ELR (cell line): ENCODE measurements around the gene BPIFA3.
"Not testable (repeated sequence)": the region's sequence is repeated elsewhere in the genome, so short reads cannot be mapped to it uniquely, and the experiment has no call there.

ENCODE experiments used
- DNase-seq: peaks from one replicate; pipeline ENCODE4 v3.0.0-alpha.2; 2015; ENCODE audit warnings: low read depth

The BPIFA3 gene

GRCh38 chr20:33217052-33217451 is at the start of gene BPIFA3:
TSS of gene BPIFA3 (plus strand) at chr20:33217352. CDS start at chr20:33217537, 185 bp downstream.
- DNase-seq: no peak

DNA sequence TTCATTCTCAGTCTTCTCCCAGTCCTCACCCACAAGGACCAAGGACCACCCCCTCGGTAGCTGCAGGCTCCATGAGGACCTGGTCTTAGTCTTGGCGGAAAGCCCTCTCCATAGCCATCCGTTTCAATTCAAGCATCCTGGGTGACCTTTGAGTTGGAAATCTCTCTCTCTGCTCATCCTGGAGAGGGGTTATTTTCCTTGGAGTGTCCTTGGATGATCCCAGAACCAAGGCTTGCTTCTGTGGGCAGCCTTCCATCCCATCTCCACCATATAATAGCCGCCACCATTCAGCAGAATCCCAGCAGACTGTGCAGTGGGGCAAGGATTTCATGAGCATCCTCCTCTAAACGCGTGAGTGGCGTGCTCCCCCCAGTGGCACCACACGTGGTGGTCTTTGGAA is 49.3 kb upstream of the BPIFA3 start, which contains the start of gene BPIFA2:
Gene BPIFA2 (plus strand): TSS at position 301 of the 400 bp plus-strand sequence. CDS start 987 bp downstream, outside the sequence.
- DNase-seq: no peak

- peak; percentile 37 for DNase-seq
Measured at GRCh38 chr20:33169176-33169794, 47.9 kb upstream of the BPIFA3 start.

GRCh38 chr20:33172781-33173180 is 44.4 kb upstream of the BPIFA3 start:
- DNase-seq: no peak

- DNase-seq: no peak
Measured at GRCh38 chr20:33175123-33175522, 42.0 kb upstream of the BPIFA3 start.

GRCh38 chr20:33176101-33176500 is 41.1 kb upstream of the BPIFA3 start:
- no peak for DNase-seq

DNA sequence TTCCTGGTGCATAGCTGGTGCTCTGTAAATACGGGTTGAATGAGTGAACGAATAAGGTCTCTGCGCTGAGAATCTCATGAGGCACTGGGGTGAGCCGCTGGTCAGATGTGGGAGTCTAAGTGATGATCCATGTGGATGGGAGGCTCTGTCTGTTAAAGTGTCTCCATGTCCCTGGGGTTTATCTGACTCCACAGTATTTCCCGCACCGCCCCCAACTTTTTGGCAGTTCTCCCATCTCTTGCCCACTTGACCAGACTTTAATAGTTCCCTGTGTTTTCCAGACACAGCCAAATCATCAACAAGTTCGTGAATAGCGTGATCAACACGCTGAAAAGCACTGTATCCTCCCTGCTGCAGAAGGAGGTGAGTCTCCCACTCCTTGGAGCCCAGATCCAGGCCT is 39.3 kb upstream of the BPIFA3 start:
- DNase-seq: no peak

- no peak for DNase-seq
Measured at GRCh38 chr20:33178726-33179125, 38.4 kb upstream of the BPIFA3 start.

DNA sequence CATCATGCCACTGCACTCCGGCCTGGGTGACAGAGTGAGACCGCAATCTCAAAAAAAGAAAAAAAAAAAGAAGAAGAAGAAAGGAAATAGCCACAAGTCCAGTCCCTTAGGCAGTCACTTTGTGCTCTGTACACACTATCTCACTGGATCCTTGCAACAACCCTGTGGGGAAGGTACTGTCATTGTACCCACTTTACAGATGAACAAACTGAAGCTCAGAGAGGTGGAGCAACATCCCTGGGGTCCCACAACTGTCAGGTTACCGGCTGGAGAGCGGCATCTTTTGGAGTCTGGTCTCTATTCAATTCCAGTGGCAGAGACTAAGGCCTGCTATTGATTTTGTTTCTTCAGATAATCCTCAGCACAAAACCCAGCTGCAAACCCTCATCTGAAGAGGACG is 37.0 kb upstream of the BPIFA3 start:
- no peak for DNase-seq

DNA sequence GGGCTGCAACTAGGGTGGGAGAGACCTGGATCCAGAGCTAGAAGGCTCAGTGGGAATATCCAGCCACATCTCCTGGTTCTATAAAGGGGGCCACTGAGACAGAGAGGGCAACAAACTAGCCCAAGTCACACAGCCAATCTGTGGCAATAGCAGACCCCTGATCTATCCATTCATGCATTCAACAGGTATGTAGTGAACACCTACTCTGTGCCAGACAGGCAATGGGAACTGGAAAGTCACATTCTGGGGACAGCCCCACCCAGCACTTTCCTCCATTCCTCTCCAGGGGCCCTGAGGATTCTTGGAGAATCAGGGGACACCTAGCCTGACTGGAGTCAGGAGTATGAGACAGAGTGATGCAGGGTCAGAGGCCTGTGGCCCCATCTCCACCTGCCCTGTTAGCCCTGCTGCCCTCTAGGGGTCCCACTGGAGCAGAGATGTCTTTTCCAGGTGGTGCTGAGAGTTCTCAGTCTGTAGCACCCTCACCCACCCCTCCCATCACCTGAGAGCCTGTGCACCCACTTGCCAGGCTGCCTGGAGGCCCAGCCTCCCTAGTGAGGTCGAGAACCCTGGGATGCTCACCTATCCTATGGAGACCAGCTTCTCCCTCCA is 35.6 kb upstream of the BPIFA3 start:
- DNase-seq: no peak

GRCh38 chr20:33183312-33183711 is 33.8 kb upstream of the BPIFA3 start:
- no peak for DNase-seq

DNA sequence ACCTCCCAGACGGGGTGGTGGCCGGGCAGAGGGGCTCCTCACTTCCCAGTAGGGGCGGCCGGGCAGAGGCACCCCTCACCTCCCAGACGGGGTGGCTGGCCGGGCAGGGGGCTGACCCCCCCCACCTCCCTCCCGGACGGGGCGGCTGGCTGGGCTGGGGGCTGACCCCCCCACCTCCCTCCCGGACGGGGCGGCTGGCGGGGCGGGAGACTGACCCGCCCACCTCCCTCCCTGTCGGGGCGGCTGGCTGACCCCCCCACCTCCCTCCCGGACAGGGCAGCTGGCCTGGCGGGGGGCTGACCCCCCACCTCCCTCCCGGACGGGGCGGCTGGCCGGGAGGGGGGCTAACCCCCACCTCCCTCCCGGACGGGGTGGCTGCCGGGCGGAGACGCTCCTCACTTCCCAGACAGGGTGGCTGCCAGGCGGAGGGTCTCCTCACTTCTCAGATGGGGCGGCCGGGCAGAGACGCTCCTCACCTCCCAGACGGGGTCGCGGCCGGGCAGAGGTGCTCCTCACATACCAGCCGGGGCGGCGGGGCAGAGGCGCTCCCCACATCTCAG is 32.0 kb upstream of the BPIFA3 start:
- DNase-seq: not testable (repeated sequence)

GRCh38 chr20:33187491-33187890 is 29.7 kb upstream of the BPIFA3 start:
- no peak for DNase-seq

DNA sequence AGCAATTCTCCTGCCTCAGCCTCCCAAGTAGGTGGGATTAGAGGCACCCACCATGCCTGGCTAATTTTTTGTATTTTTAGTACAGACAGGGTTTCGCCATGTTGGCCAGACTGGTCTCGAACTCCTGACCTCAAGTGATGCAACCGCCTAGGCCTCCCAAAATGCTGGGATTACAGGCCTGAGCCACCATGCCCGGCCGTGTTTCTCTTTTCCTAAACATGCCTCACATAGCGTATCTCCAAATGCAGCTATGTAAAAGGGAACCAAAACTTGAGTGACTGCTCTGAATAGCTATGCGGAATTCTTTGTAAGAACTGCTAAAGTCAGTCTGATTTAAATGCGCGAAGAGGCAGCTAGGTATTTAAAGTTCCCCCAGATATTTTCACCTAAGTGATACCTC is 28.7 kb upstream of the BPIFA3 start:
- no peak for DNase-seq

DNA sequence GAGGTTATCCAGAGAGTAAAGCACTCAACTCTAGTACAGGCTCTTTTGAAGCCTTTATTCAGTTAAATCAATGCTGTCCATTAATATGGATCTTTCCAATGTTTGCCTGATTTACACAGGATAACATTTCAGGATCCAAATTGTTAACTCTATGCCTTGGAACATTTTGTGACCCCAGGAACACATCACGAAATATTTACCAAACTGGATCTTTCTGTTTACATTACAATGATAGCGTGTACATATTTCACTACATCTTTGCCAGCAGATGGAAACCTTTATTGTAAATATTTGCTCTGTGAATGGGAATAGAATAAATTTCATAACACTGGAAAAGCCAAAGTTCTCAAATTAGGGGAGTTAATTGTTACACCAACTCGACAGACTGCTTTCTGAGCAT is 25.7 kb upstream of the BPIFA3 start:
- no peak for DNase-seq

DNA sequence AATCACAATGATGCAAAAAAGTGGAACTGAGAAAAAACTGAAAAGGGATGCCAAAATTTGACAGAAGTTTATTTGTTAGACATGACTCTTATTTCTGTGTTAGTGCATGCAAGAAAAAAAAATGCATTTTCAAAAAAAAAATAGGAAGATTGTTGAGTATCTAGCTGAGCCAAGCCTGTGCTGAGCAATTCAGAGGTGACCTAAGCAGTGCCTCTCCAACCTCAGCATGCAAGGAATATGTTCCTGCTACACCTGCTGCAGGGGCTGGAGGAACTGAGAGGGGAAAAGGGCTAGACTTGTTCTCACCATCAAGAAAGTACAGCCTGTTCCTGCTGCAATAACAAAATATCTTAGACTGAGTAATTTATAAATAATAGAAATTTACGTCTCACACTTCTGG is 25.2 kb upstream of the BPIFA3 start:
- DNase-seq: no peak

DNA sequence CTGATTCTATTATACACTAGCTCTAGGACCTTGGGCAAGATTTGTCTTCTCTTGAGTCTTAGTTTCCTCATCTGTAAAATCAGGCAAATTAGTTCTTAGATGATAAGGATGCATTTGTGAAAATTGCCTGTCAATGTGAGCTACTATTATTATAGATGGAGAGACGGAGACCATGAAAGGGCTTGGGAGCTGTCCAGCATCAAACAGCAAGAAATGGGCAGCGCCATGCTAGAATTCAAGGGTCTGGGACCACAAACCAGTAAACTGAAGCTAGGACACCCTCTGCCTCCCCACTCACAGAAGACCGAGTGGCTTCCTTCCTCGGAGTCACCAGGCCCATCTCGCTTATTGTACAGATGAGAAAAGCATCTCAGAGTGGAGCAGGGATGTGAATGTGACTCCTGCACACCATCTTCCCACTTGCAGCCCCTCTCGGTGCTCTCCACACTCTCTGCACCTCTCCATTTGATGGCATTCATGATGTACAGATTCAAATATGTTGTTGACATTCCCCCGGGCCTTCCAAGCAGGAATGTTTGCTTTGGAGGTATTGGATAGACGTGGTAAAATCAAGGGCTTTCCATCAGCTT is 24.1 kb upstream of the BPIFA3 start:
- DNase-seq: no peak

DNA sequence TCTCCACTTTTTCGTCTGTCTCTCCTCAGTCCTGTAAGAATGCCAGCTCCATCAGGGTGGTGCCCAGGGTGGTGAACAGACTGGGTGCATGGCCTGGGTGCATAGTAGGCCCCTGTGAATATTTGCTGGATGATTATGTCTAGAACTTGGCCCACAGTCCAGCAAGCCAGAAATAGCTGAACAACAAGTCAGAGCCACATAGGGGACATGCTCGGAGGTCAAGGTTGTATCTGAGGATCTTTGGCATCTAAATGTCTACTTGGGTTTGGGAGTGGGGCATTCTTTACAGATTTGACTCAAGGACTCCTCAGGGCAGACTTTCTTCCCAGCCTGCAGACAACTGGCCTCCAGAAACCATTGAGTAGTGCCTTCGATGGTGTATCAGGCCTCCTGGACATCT is 18.1 kb upstream of the BPIFA3 start:
- DNase-seq: no peak

- no peak for DNase-seq
Measured at GRCh38 chr20:33202451-33202850, 14.7 kb upstream of the BPIFA3 start.

- DNase-seq: no peak
Measured at GRCh38 chr20:33203444-33203843, 13.7 kb upstream of the BPIFA3 start.

DNA sequence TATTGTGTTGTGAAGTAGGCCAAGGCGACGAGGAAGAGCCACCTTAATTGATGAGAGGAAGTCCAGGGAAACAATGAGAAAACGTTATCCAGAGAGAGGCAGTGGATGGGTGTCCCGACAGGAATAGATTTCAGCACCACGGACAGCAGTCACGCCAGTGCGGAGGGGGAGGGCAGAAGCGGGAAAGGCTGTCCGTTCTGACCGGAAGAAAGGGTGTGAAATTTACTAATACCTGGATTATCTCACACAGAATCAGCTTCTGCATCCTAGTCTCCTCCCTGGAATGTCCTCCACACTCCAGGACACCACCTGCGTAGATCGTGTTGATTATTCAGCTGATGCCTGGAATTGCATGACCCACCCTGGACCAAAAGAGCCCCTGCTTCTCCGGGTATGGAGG is 7.4 kb upstream of the BPIFA3 start:
- peak; percentile 72 for DNase-seq

DNA sequence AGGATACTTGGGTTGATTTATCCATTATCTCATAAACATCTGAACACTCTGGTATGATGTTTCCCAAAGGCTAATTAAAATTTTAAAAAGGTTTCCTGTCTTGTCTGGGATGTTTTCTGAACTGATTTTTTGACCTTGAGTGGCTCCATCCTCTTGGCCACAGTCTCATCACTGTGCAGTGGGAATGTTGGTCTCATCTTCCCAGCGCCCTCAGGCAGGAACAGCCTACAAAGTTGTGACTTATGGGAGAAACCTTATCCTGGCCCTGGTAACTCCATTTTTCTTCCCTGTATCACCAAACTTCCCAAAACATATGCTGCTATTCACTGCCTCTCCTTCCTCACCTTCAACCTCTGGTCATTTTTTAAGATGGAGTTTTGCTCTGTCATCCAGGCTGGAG is 6.8 kb upstream of the BPIFA3 start:
- DNase-seq: no peak

GRCh38 chr20:33211817-33212424 is 5.2 kb upstream of the BPIFA3 start:
- peak; percentile 68 for DNase-seq
